ENCODE data around the gene C2orf49. TPM values are rescaled to one million over a fixed set of nuclear protein-coding genes. Genes with fewer than 3 reads are reported as not detected.
A peak's percentile ranks its signal among the peaks of the same experiment; 100 is the strongest.

The C2orf49 gene
- total RNA-seq, 2 donors from 2014 or later = 17.5 to 18.4 TPM

GRCh38 chr2:105329561-105330495 is 7.5 kb upstream of the C2orf49 start, which contains the start of gene TGFBRAP1:
TGFBRAP1 (minus strand) TSS chr2:105329735; CDS start chr2:105308301, 21,434 bp downstream.
- Histone ChIP-seq H3K4me3 (peak within 1 kb of the TSS; percentile 90), H3K27me3 (replicated peaks; ENCODE audit: insufficient read depth) (no peaks in the 10 kb centered on the region), H3K27ac (peak within 1 kb of the TSS; percentile 82 to 86), H3K9me3 (no peaks in the 10 kb centered on the region), H3K4me1 (ENCODE audit: control insufficient read depth in 1 of 2, low read depth in 2 of 2) (peaks cover 9 to 26% of the 10 kb centered on the region in 2 donors), H3K36me3 (no peaks in the 10 kb centered on the region)
- TF ChIP-seq, protein P1, sequence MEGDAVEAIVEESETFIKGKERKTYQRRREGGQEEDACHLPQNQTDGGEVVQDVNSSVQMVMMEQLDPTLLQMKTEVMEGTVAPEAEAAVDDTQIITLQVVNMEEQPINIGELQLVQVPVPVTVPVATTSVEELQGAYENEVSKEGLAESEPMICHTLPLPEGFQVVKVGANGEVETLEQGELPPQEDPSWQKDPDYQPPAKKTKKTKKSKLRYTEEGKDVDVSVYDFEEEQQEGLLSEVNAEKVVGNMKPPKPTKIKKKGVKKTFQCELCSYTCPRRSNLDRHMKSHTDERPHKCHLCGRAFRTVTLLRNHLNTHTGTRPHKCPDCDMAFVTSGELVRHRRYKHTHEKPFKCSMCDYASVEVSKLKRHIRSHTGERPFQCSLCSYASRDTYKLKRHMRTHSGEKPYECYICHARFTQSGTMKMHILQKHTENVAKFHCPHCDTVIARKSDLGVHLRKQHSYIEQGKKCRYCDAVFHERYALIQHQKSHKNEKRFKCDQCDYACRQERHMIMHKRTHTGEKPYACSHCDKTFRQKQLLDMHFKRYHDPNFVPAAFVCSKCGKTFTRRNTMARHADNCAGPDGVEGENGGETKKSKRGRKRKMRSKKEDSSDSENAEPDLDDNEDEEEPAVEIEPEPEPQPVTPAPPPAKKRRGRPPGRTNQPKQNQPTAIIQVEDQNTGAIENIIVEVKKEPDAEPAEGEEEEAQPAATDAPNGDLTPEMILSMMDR (IDR thresholded peaks at IDR 0.05) = no peak
- ATAC-seq (ENCODE audit: insufficient number of reproducible peaks, low FRiP score, low read depth) (peak; percentile 54), DNase-seq (ENCODE audit: low spot score) (no peak)

GRCh38 chr2:105330681-105331375 is 6.5 kb upstream of the C2orf49 start:
- Histone ChIP-seq H3K36me3 (no peaks in the 10 kb centered on the region), H3K27me3 (replicated peaks; ENCODE audit: insufficient read depth) (no peaks in the 10 kb centered on the region), H3K4me1 (ENCODE audit: control insufficient read depth in 1 of 2, low read depth in 2 of 2) (peaks cover 9 to 26% of the 10 kb centered on the region in 2 donors), H3K4me3 (no peak overlapping the region), H3K27ac (peak overlapping the region in 1 of 2 donors; percentile 86), H3K9me3 (no peaks in the 10 kb centered on the region)
- TF ChIP-seq, protein P1 (IDR thresholded peaks at IDR 0.05) = no peak
- no peak for DNase-seq (ENCODE audit: low spot score)
- no peak for ATAC-seq (ENCODE audit: insufficient number of reproducible peaks, low FRiP score, low read depth)

DNA sequence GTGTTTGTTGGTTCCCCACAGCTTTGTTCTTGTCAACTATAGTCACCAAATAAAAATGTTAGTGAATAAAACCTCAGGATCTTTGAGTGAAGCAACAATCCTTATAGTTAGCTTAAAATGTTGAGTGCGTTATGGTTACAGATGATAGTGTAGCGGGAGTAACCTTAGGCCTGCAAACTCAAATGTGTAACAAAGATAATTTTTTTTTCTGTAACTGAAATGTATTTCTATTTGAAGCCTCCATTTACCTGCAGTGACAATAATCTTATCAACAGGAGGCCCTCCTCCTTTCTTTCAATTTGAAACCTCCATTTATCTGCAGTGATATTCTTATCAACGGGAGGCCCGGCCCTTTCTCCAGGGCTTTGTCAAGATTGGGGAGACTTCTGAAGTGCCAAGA is 3.1 kb upstream of the C2orf49 start:
- Histone ChIP-seq H3K27ac (no peak overlapping the region), H3K4me3 (no peak overlapping the region), H3K36me3 (no peaks in the 10 kb centered on the region), H3K27me3 (replicated peaks; ENCODE audit: insufficient read depth) (no peaks in the 10 kb centered on the region), H3K4me1 (ENCODE audit: control insufficient read depth in 1 of 2, low read depth in 2 of 2) (peaks cover 9 to 30% of the 10 kb centered on the region in 2 donors), H3K9me3 (no peaks in the 10 kb centered on the region)
- TF ChIP-seq, protein P1 (IDR thresholded peaks at IDR 0.05) = no peak
- DNase-seq (ENCODE audit: low spot score) (no peak), ATAC-seq (ENCODE audit: insufficient number of reproducible peaks, low FRiP score, low read depth) (no peak)

- Histone ChIP-seq H3K9me3 (no peaks in the 10 kb centered on the region), H3K4me3 (no peak overlapping the region), H3K27me3 (replicated peaks; ENCODE audit: insufficient read depth) (no peaks in the 10 kb centered on the region), H3K36me3 (peaks cover 4% of the 10 kb centered on the region), H3K27ac (no peak overlapping the region), H3K4me1 (ENCODE audit: control insufficient read depth in 1 of 2, low read depth in 2 of 2) (peaks cover 6 to 25% of the 10 kb centered on the region in 2 donors)
- DNase-seq (ENCODE audit: low spot score) (no peak), ATAC-seq (ENCODE audit: insufficient number of reproducible peaks, low FRiP score, low read depth) (no peak)
- TF ChIP-seq, protein P1 (IDR thresholded peaks at IDR 0.05) = no peak
Measured at GRCh38 chr2:105335469-105335868, 1.9 kb upstream of the C2orf49 start.

- peak overlapping the region; percentile 92 for H3K4me3 ChIP-seq
- TF ChIP-seq, protein P1 (IDR thresholded peaks at IDR 0.05) = no peak
- H3K27me3 ChIP-seq (replicated peaks; ENCODE audit: insufficient read depth) = no peaks in the 10 kb centered on the region
- DNase-seq (ENCODE audit: low spot score) = no peak
- peaks cover 14% of the 10 kb centered on the region for H3K36me3 ChIP-seq
- H3K27ac ChIP-seq = peak overlapping the region; percentile 95 to 96
- no peak for ATAC-seq (ENCODE audit: insufficient number of reproducible peaks, low FRiP score, low read depth)
- no peaks in the 10 kb centered on the region for H3K9me3 ChIP-seq
- H3K4me1 ChIP-seq (ENCODE audit: control insufficient read depth in 1 of 2, low read depth in 2 of 2) = peaks cover 6 to 21% of the 10 kb centered on the region in 2 donors
Measured at GRCh38 chr2:105336786-105337121, 586 bp upstream of the C2orf49 start.

All from thoracic aorta (tissue), 2 donors.